HG03575 (cell line): Measurements from ENCODE around the gene CDKN2AIP.
A peak's percentile ranks its signal among the peaks of the same experiment; 100 is the strongest.

Source experiments
- ATAC-seq: cut with Tn5 transposase; IDR thresholded peaks from one replicate; pipeline ENCODE4 v1.9.1; 2021; ENCODE audit not compliant: unreplicated experiment, insufficient number of reproducible peaks, low FRiP score; ENCODE audit errors: extremely low read depth

CDKN2AIP gene, protein sequence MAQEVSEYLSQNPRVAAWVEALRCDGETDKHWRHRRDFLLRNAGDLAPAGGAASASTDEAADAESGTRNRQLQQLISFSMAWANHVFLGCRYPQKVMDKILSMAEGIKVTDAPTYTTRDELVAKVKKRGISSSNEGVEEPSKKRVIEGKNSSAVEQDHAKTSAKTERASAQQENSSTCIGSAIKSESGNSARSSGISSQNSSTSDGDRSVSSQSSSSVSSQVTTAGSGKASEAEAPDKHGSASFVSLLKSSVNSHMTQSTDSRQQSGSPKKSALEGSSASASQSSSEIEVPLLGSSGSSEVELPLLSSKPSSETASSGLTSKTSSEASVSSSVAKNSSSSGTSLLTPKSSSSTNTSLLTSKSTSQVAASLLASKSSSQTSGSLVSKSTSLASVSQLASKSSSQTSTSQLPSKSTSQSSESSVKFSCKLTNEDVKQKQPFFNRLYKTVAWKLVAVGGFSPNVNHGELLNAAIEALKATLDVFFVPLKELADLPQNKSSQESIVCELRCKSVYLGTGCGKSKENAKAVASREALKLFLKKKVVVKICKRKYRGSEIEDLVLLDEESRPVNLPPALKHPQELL

DNA sequence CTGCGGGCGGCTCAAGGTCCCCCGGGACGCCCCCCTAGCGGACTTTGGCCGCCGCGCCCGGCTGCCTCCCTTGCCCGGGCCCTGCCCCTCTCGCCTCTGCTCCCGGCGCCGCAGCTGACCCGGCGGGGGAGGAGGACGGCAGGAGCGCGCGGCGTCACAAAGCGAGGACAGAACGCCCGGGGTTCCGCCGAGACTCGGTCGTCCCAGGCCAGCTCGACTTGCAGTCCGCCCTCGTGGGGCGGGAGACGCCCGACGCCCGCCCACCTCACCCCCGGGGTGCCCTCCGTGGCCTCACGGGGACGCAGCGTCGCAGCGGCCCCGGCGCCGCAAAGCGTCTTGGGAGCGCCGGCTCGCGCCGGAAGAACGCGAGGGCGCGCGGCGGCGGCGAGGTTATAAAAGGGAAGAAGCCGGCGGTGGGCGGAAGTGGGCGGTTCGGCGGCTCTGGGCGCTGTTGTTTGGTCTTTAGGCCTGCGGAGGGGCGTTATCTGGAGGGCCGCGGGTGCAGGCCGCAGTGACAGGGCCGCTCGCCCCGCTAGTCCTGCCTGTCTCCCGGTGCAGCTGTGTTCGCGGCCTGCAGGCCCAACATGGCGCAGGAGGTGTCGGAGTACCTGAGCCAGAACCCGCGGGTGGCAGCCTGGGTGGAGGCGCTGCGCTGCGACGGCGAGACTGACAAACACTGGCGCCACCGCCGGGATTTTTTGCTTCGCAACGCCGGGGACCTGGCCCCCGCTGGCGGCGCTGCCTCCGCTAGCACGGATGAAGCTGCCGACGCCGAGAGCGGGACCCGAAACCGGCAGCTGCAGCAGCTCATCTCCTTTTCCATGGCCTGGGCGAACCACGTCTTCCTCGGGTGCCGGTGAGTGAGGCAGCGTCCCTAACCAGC lies at the start of gene CDKN2AIP:
Gene CDKN2AIP, plus strand, starts transcription at position 423 of the 883 bp plus-strand sequence. Its CDS starts 162 bp downstream, at position 585.
- ATAC-seq = peak; percentile 68

DNA sequence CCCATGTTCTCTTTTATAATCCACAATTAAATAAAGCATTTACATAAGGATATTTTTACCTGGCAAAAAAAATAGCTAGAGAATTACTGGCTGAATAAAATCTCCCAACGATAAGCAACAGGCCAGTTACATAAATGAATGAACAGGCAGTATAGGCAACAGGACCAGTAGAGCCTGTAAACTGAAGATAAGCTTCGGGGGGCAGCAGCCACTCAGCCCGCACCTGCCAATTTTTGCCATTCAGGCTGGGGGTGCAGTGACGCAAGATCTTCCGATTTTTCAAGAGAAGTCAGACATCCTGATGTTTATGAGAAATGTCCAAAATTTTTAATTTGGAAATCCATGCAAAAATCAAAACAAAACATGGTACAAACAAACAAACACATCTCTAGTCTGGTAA lies 49.0 kb upstream of the CDKN2AIP start:
- ATAC-seq = no peak

DNA sequence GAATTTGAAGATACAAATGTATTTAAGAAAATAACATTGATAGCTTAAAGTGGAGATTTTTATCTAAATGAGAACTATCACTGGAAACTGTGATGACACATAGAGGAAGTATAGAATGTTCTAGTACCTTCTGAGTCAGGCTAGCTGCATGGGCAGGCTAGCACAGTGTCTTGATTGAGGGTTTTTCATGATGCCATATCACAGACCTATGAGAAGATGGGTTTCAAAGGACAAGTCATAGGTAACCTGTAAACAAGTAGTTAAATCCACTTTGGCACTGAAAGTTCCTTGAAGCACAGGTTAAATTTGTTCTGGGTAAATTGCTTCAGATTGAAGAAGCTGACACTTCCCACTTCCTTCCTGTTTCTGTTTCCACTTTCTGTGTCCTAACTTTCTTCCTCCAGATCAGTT lies 48.2 kb upstream of the CDKN2AIP start:
- no peak for ATAC-seq

DNA sequence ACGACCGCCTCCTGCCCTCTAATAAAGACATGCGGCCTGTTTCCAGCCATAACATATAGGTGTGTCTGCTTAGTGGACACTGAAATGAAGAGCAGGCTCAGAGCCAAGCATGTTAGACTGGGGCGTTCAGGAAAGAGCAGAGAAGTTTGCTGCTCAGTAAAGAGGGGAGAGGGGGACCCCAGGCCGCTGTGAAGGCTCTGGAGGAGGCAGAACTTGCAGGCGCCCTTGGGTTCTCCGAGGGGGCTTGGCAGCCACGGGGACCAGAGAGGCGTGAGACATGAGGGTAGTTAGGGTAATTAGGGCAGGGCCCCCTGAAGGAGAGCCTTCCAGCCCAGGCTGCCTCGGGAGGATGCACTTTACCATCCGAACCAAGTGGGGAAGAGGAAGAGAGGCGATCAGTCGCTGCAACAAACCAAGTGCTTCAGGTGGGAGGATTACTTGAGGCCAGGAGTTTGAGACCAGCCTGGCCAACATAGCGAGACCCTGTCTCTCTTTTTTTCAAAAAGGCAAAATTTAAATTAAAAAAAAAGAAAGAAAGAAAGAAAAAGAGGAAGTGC lies 46.6 kb upstream of the CDKN2AIP start:
- ATAC-seq = no peak

DNA sequence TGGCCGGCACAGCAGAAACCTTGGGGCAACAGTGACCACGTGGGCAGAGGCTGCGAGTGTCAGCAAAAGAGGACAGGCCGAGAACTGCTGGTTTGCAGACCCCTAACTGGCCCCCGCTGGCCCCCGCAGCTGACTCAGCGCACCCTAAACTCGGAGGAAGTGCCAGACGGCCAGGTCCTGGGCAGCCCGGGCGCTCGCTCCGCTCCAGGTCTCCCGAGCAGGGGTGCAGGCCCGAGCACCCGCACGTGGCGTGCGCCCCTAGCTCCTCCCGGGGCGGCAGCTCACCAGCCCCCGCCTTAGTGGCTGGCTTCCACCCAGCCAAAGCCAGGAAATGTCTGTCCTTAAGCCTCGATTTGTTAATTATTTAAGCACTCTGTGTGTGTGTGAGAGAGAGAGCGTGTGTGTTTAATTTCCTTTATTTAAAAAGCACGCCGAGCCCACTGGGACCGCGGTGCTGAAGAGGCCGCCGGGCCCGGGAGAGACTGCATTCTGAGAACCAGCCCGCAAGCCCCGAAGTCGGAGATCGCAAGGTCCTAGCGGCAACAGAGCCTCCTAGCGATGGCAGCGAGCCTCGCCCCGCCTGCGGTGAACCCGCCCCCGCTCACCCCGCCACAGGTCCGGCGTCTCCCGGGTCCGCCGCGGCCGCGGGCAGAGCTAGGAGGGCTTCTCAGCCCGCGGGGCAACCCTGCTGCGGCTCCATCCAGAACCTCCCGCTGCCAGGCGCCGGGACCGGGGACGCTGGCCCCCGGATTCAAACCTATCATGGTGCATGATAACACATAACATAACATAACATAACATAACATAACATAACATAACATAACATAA lies 45.9 kb upstream of the CDKN2AIP start:
- ATAC-seq = no peak

DNA sequence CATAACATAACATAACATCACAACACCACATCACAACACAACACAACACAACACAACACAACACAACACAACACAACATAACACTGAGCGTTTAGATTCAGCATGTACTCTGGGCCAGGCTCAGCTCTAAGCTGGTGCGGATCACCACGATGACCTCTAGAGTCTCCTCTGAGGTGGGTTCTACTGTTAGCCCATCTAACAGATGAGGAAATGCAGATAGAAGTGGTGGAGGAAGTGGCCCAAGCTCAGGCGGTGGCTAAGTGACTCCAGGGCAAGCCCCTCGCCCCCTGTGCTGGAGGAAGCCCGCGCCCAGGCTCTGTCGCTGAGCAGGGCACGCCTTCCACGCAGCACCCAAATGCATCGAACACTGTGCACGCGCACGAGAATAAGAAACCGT lies 45.3 kb upstream of the CDKN2AIP start:
- no peak for ATAC-seq

DNA sequence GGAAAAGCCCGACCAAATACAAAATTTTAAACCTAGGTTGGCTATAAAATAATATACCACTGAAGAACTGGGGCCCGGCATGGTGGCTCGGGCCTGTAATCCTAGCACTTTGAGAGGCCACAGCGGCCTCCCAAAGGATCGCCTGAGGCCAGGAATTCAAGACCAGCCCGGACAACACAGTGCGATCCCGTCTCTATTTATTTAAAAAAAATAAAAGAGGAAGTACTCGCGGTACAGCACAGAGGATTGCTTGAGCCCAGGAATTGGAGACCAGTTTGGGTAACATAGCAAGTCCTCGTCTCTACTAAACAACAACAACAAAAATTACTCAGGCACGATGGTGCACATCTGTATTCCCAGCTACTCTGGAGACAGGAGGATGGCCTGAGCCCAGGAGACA lies 44.8 kb upstream of the CDKN2AIP start:
- ATAC-seq = no peak

DNA sequence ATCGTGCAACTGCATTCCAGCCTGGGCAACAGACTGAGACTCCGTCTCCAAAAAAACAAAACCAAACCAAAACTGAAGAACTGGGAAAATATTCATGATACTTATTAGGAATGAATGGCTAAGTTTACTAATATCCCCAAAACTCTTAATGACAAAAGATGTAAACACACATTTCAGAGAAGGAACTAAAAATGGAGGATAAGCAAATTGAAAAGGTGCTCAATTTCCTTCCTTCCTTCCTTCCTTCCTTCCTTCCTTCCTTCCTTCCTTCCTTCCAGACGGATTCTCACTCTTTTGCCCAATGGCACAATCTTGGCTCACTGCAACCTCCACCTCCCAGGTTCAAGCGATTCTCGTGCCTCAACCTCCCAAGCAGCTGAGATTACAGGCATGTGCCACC lies 44.4 kb upstream of the CDKN2AIP start:
- no peak for ATAC-seq

DNA sequence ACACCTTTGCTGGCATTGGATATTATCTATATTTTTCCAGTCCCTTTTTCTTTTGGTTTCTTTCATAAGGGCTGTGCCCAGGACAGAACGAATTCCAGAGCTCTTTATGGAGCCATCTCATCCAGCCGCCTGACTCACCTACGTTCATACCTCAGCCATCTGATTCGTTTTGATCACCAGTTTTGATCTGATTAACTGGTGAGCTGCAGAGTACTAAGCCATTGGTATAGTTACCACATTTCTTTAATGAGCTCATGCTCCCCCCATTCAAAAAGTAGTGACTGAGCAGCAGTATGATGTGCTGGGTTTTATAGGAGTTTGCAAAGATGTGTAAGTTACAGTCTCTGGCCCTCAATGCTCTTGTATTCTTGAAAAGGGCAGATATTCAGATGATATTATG lies 43.0 kb upstream of the CDKN2AIP start:
- no peak for ATAC-seq

DNA sequence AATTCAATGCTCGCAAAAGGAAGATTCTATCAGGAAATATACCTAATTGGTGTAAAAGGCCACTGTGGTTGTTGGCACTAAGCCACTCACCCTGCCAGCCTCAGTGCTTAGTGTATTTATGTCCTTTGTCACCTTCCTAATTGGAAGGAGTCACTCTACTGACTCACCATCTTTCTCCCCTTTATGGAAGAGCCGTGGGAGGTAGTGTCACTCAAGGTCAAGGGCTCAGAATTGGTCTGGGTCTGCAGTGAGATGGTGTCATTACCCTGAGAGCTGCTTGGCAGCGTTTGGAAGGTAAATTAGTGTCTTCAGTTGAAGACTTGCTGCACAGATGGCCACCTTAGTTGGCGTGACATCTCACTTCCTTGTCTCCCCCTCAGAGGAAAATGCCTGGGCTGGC lies 41.7 kb upstream of the CDKN2AIP start:
- ATAC-seq = no peak

DNA sequence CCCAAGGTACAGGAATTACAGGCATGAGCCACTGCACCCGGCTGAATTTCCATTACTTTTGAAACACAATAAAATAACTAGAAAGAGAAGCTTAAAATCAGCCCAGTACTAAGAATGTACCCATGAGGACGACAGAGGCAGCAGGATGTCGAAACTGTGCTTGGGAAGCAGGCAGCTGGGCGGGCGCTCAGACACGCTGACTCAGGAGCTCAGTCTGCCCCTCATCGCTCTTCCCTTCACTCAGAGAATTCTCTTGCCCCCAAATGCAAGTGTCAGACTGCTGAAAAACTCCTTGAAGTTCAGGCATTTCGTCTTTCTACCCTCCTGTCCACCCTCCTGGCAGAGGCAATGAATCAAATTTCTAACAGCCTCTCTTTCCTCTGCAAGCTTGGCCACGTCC lies 41.0 kb upstream of the CDKN2AIP start:
- no peak for ATAC-seq

DNA sequence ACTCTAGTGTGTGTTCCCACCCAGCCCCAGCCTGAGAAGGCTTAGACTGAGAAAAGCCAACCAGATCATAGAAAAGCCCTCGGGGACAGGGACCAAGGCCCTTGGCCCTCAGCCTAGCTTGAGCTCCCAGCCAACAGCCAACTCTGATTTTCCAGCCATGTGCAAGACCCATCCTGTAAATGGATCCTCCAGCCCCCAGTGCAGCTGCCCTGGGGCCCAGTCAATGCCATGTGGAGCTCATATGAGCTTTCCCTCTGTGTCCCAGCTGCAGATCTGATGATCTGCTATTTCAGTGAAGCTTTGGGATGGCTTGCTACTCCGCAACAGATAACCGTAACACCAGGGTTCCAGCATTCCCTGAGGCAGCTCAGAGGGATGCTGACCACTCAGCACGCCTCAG lies 40.5 kb upstream of the CDKN2AIP start:
- ATAC-seq = no peak

DNA sequence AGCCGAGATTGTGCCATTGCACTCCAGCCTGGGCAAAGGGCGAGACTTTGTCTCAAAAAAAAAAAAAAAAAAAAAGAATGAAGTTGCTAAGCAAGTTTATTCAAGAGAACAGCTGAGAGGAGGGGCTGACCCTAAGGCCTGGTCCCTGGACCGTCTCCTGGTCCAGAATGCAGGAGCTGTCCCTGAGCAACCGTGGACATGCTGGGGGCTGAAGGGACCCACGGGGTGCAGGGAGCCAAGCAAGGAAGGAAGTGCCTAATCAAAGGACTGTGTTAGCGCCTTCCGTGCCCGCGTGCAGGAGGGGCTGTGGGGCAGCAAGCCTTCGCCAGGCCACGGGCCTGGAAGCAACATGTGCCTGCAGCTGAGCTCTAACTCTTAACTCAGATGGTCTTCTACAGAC lies 39.1 kb upstream of the CDKN2AIP start:
- no peak for ATAC-seq

DNA sequence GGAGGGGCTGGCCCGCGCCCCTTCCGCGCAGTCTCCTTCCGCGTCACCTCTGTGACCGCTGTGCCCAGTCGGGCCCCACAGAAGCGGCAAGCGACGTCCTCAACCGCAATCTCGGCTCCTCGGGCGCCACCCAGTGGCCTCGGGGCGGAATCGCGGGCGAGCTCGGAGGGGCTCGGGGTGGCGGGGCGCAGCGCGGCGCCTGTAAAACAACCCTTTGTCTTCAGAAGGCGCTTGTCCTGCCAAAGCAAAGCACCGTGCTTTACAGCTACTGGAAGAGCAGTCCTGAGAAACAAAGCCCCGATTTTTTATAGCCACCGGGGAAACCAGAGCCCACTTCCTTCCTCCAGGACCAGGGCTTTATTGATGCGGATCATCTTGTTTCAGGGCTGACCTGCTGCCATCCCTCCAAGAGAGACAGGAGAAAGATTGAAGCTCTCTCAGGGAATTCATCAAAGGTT lies 37.3 kb upstream of the CDKN2AIP start:
- peak; percentile 86 for ATAC-seq

DNA sequence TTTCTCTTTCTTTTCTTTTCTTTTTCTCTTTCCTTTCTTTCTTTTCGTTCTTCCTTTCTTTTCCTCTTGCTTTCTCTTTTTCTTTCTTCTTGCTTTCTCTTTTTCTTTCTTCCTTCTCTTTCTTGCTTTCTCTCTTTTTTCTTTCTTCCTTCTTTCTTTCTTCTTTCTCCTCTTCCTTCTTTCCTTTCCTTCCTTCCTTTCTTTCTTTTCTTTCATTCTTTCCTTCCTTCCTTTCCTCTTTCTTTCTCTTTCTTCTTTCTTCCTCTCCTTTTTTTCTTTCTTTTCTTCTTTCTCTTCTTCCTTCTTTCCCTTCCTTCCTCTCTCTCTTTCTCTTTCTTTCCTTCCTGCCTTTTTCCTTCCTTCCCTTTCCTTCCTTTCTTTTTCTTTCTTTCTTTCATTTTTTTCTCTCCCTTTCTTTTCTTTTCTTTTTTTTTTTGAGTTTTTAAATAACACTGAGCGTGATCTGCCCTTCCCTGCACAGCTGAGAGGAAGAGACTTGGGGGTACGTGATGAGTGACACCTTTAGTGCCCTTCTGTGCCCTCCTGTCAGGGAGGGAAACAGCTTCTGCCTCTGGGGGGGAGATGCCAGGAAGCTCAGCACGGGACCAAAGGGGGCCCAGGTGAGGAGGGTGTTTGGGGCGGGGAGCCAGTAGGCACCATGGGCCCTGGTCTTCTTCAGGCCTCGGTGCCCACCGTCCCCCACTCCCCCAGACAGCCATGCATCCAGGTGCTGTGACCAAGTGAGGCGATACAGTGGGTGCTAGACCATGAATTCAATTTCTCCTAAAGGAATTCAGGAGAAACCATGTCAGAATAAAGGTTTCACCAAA lies 36.6 kb upstream of the CDKN2AIP start:
- ATAC-seq = no peak

DNA sequence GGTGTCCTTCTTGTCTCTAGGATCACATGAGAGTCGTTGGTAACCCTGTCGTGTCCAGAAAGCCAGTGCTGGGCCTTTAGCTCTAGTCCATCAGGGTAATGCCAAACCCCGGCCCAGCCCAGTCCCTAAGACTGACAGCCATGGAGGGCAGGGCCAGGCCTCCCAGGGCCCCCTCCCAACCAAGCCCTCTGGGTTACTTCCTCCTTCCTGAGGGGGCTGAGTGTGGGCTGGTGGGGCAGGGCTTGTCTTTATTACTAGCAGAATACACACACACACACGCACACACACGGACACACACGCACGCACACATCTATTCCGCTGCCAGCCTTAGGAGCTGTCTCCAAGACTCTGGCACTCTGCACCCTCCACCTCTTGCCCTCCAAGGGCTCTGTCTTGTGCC lies 35.6 kb upstream of the CDKN2AIP start:
- no peak for ATAC-seq

DNA sequence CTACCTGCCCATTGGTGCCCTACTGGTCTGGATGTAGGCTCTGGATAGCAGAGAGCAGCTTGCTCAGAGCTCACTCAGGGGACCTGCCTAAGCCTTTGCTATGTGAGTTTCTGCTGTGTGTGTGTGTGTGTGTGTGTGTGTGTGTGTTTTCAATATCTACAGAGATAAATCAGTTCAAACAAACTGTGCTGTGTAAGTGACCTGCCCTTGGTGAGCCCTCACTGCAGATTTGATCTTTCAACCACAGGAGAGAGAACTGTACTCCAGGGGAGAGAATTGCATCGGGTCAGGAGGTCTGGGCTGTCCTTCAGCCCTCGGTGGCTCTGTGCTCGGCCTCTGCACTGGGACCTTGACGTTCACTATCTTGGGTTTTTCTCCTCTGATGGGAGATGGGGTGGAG lies 35.0 kb upstream of the CDKN2AIP start:
- ATAC-seq = no peak

DNA sequence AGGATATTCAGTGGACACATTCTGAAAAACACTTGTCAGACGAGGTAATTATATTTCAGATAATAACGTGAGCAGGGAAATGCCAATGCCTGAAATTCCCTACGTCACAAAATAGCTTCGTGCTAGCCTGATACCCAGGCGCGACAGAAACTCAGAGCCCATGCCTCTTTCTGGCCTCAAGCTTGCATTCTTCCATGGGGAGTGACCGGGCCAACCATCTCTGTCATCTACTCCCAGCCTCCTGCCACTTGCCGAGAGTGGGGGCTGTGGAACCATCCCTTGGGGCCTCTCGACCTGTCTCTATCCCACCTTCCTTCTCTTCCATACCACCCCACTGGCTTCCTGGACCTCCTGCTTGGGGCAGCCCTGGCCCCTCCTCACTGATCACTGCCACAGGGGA lies 34.5 kb upstream of the CDKN2AIP start:
- ATAC-seq = no peak
